Loucy (cell line): Measurements from ENCODE around the gene SUPT5H.

Experiments used
- CTCF ChIP-seq: fragments of 200-600 bp; sonication (generic); conservative IDR thresholded peaks from 2 replicates; pipeline ENCODE4 v1.5.1; 2014; ENCODE audit warnings: mild to moderate bottlenecking, antibody characterized with exemption, low read length
- EZH2phosphoT487 ChIP-seq: fragments of 200-600 bp; IDR thresholded peaks from 2 replicates; pipeline ENCODE4 v1.6.1; 2018; ENCODE audit warnings: antibody characterized with exemption, mild to moderate bottlenecking, moderate library complexity, borderline replicate concordance

- TF ChIP-seq CTCF (no peak), EZH2phosphoT487 (no peak)
Measured at GRCh38 chr19:39509233-39509632, 63.9 kb downstream of the SUPT5H start.
